Stimulated activated CD8-positive, alpha-beta memory T cell treated with anti-CD3 and anti-CD28 coated beads, Interleukin-15, amount 100 ng/mL, for 4 hours (primary cell): Measurements from ENCODE around the gene PRG2.
"Not testable (repeated sequence)": the region's sequence is repeated elsewhere in the genome, so short reads cannot be mapped to it uniquely, and the experiment has no call there.

Experiments
- DNase-seq, 2 donors: peaks; one replicate each; pipeline ENCODE4 v3.0.0-alpha.2; 2020; ENCODE audit warnings: low read depth in 2 of 2

The PRG2 gene

GRCh38 chr11:57419146-57419545, 28.7 kb upstream of the PRG2 start:
- no peak for DNase-seq

GRCh38 chr11:57418131-57418530, 27.7 kb upstream of the PRG2 start:
- no peak for DNase-seq

GRCh38 chr11:57417056-57417455, 26.6 kb upstream of the PRG2 start:
- no peak for DNase-seq

GRCh38 chr11:57416436-57416835, 26.0 kb upstream of the PRG2 start:
- no peak for DNase-seq

GRCh38 chr11:57414612-57415212, 24.3 kb upstream of the PRG2 start:
- DNase-seq, result no peak

- no peak for DNase-seq
Observed at GRCh38 chr11:57413681-57414080, 23.2 kb upstream of the PRG2 start.

- DNase-seq, result no peak
Observed at GRCh38 chr11:57410287-57410686, 19.8 kb upstream of the PRG2 start.

- no peak for DNase-seq
Observed at GRCh38 chr11:57409321-57410100, 19.1 kb upstream of the PRG2 start.

GRCh38 chr11:57408771-57409170, 18.3 kb upstream of the PRG2 start:
- no peak for DNase-seq

- DNase-seq, result no peak
Observed at GRCh38 chr11:57407941-57408475, 17.6 kb upstream of the PRG2 start.

GRCh38 chr11:57407010-57407920, 16.8 kb upstream of the PRG2 start:
- DNase-seq, result no peak

GRCh38 chr11:57406337-57406904, 16.0 kb upstream of the PRG2 start:
- peak in 1 of 2 donors; percentile 42 for DNase-seq

GRCh38 chr11:57405271-57405860, 14.9 kb upstream of the PRG2 start:
- no peak for DNase-seq

- no peak for DNase-seq
Observed at GRCh38 chr11:57403802-57404147, 13.3 kb upstream of the PRG2 start.

GRCh38 chr11:57403003-57403801, 12.8 kb upstream of the PRG2 start:
- DNase-seq, result not testable (repeated sequence)

- no peak for DNase-seq
Observed at GRCh38 chr11:57402188-57403002, 11.9 kb upstream of the PRG2 start.

GRCh38 chr11:57399972-57400578, 9.6 kb upstream of the PRG2 start:
- no peak for DNase-seq

GRCh38 chr11:57399221-57399620, 8.8 kb upstream of the PRG2 start:
- DNase-seq, result no peak

GRCh38 chr11:57397394-57397990, 7.0 kb upstream of the PRG2 start:
- DNase-seq, result no peak
